Motor neuron (in vitro differentiated cells): ENCODE results near the gene STX1B. TPM values are rescaled to one million over a fixed set of nuclear protein-coding genes. Genes with fewer than 3 reads are reported as not detected.
A peak's percentile ranks its signal among the peaks of the same experiment; 100 is the strongest.

ENCODE experiments used
- ATAC-seq, 8 experiments: fragments of 200-7000 bp; cut with Tn5 transposase; replicated peaks in 6 of 8; 2 replicates each; pipeline ENCODE4 v1.8.0; 2021; ENCODE audit warnings: mild to moderate bottlenecking in 8 of 8, moderate library complexity in 8 of 8
- H3K27ac ChIP-seq, 2 donors: fragments of 250-450 bp; sonication (Bioruptor Pico); 2 replicates each; pipeline ENCODE4 v1.9.0; 2021; ENCODE audit warnings: antibody characterized with exemption in 2 of 2, mild to moderate bottlenecking in 2 of 2, moderate library complexity in 1 of 2
- H3K4me1 ChIP-seq, 2 donors: fragments of 250-450 bp; sonication (Bioruptor Pico); replicated peaks in 1 of 2; 2 replicates each; pipeline ENCODE4 v1.6.1; 2021; ENCODE audit warnings: antibody characterized with exemption in 2 of 2, mild to moderate bottlenecking in 2 of 2, moderate library complexity in 1 of 2
- H3K4me3 ChIP-seq, 5 donors: fragments of 250-450 bp; sonication (Bioruptor Pico); 2 replicates each; pipeline ENCODE4 v1.9.0; 2021; ENCODE audit warnings: antibody characterized with exemption in 5 of 5, mild to moderate bottlenecking in 5 of 5, moderate library complexity in 4 of 5
- whole genome bisulfite sequencing, 10 experiments: fragments of 450-650 bp; shearing (Covaris generic); methylation state at CpG; one replicate each; pipeline ENCODE4 v1.0.0; 2022; 5-methylcytosine and 5-hydroxymethylcytosine counted together
- in situ Hi-C, 9 experiments: fragments of 400-800 bp; cut with MboI; loops; one replicate each; pipeline ENCODE4 v1.15.0; 2021; ENCODE audit warnings: low sequenced_read_pairs in 9 of 9, low pct_unique_long_range_greater_than_20kb in 2 of 9; ENCODE audit not compliant: unreplicated experiment in 9 of 9
- total RNA-seq, 8 experiments: library from RNA; unstranded; fragments of 300-600 nt; gene quantifications; 2 replicates each; pipeline versions ENCODE4 v1.2.3 to v1.2.4, GENCODE V29; 2022

The STX1B gene
- total RNA-seq, 8 experiments from 2014 or later = 0.45 to 20.9 (median 10.0) TPM

GRCh38 chr16:31009120-31009519 lies 1.3 kb downstream of the STX1B start:
- peaks cover 3 to 14% of the 10 kb centered on the region in 2 donors for H3K4me1 ChIP-seq
- no peak for ATAC-seq
- in situ Hi-C loops = loop anchor here in 1 of 9 experiments (25.0 kb wide), 1 partner anchor 428 kb away; the partner anchor contains the start of genes COX6A2 and ZNF843

GRCh38 chr16:31008551-31008950 lies 1.9 kb downstream of the STX1B start:
- in situ Hi-C loops = loop anchor here in 1 of 9 experiments (25.0 kb wide), 1 partner anchor 429 kb away; the partner anchor contains the start of genes COX6A2 and ZNF843
- ATAC-seq = no peak
- Histone ChIP-seq H3K4me3 (no peak overlapping the region), H3K27ac (no peak overlapping the region), H3K4me1 (peaks cover 3 to 14% of the 10 kb centered on the region in 2 donors)
- WGBS, 10 experiments = 40 to 100% (median 96%) methylated on average over 1 to 3 of the region's 5 CpGs; no CpG with 5 or more reads in 6 of the 10 experiments

More at GRCh38 chr16:31009120-31009519, 1.3 kb downstream of the STX1B start:
- peak overlapping the region; percentile 68 to 98 (median 91) for H3K4me3 ChIP-seq
- 33 to 100% (median 77%) methylated on average over 1 to 4 of the region's 7 CpGs; no CpG with 5 or more reads in 3 of the 10 experiments for WGBS, 10 experiments
- no peak overlapping the region for H3K27ac ChIP-seq

- no CpG with 5 or more reads among the region's 6 CpGs for whole genome bisulfite sequencing, 10 experiments
- no peak for ATAC-seq
- Histone ChIP-seq H3K4me1 (peaks cover 3 to 14% of the 10 kb centered on the region in 2 donors), H3K27ac (no peak overlapping the region), H3K4me3 (no peak overlapping the region)
- in situ Hi-C loops = loop anchor here in 1 of 9 experiments (25.0 kb wide), 1 partner anchor 429 kb away; the partner anchor contains the start of genes COX6A2 and ZNF843
Measured at GRCh38 chr16:31008149-31008548, 2.3 kb downstream of the STX1B start.

GRCh38 chr16:31007684-31008083 lies 2.8 kb downstream of the STX1B start:
- Histone ChIP-seq H3K27ac (no peak overlapping the region), H3K4me1 (peaks cover 3 to 14% of the 10 kb centered on the region in 2 donors), H3K4me3 (no peak overlapping the region)
- 54 to 83% (median 60%) methylated on average over 1 to 3 of the region's 6 CpGs; no CpG with 5 or more reads in 5 of the 10 experiments for WGBS, 10 experiments
- in situ Hi-C loops = loop anchor here in 1 of 9 experiments (25.0 kb wide), 1 partner anchor 430 kb away; the partner anchor contains the start of genes COX6A2 and ZNF843
- ATAC-seq = no peak

- no peak overlapping the region for H3K4me3 ChIP-seq
- H3K27ac ChIP-seq = peak overlapping the region; percentile 52 to 83
- 100% methylated on average over 1 to 3 of the region's 8 CpGs; no CpG with 5 or more reads in 4 of the 10 experiments for WGBS, 10 experiments
- in situ Hi-C loops = loop anchor here in 1 of 9 experiments (25.0 kb wide), 1 partner anchor 431 kb away; the partner anchor contains the start of genes COX6A2 and ZNF843
- ATAC-seq = no peak
- H3K4me1 ChIP-seq = peaks cover 8 to 18% of the 10 kb centered on the region in 2 donors
Measured at GRCh38 chr16:31006589-31006988, 3.8 kb downstream of the STX1B start.

- peak in 4 of 8 experiments; percentile 35 to 61 (median 52) for ATAC-seq
- in situ Hi-C loops = loop anchor here in 1 of 9 experiments (25.0 kb wide), 1 partner anchor 431 kb away; the partner anchor contains the start of genes COX6A2 and ZNF843
- no peak overlapping the region for H3K4me3 ChIP-seq
- H3K4me1 ChIP-seq = peaks cover 8 to 18% of the 10 kb centered on the region in 2 donors
- WGBS, 10 experiments = 20 to 40% methylated on average over 1 of the region's 7 CpGs; no CpG with 5 or more reads in 8 of the 10 experiments
- peak overlapping the region; percentile 52 to 83 for H3K27ac ChIP-seq
Measured at GRCh38 chr16:31006086-31006385, 4.4 kb downstream of the STX1B start.

- 32 to 100% (median 76%) methylated on average over 2 to 15 of the region's 16 CpGs for WGBS, 10 experiments
- in situ Hi-C loops = loop anchor here in 1 of 9 experiments (25.0 kb wide), 1 partner anchor 432 kb away; the partner anchor contains the start of genes COX6A2 and ZNF843
Measured at GRCh38 chr16:31005350-31006085, 4.9 kb downstream of the STX1B start.

GRCh38 chr16:31004658-31005057 lies 5.8 kb downstream of the STX1B start:
- in situ Hi-C loops = loop anchor here in 1 of 9 experiments (25.0 kb wide), 1 partner anchor 433 kb away; the partner anchor contains the start of genes COX6A2 and ZNF843
- 0 to 100% (median 70%) methylated on average over 1 to 2 of the region's 2 CpGs; no CpG with 5 or more reads in 5 of the 10 experiments for WGBS, 10 experiments

More at GRCh38 chr16:31005350-31006085, 4.9 kb downstream of the STX1B start:
- Histone ChIP-seq H3K4me3 (no peak overlapping the region), H3K27ac (peak overlapping the region; percentile 52 to 83), H3K4me1 (peaks cover 8 to 15% of the 10 kb centered on the region in 2 donors)
- ATAC-seq = no peak

GRCh38 chr16:31003744-31004143 lies 6.7 kb downstream of the STX1B start:
- 50 to 90% (median 79%) methylated on average over 2 to 5 of the region's 6 CpGs; no CpG with 5 or more reads in 1 of the 10 experiments for WGBS, 10 experiments
- no peak overlapping the region for H3K4me3 ChIP-seq
- H3K27ac ChIP-seq = no peak overlapping the region

More at GRCh38 chr16:31004658-31005057, 5.8 kb downstream of the STX1B start:
- no peak for ATAC-seq
- Histone ChIP-seq H3K4me1 (peaks cover 8 to 15% of the 10 kb centered on the region in 2 donors), H3K4me3 (no peak overlapping the region), H3K27ac (no peak overlapping the region)

GRCh38 chr16:31002862-31003341 lies 7.5 kb downstream of the STX1B start:
- 40 to 100% (median 62%) methylated on average over 1 to 4 of the region's 9 CpGs; no CpG with 5 or more reads in 6 of the 10 experiments for WGBS, 10 experiments
- in situ Hi-C loops = loop anchor here in 1 of 9 experiments (25.0 kb wide), 1 partner anchor 434 kb away; the partner anchor contains the start of genes COX6A2 and ZNF843
- Histone ChIP-seq H3K4me1 (peaks cover 8 to 15% of the 10 kb centered on the region in 2 donors), H3K27ac (no peak overlapping the region), H3K4me3 (no peak overlapping the region)
- ATAC-seq = no peak

More at GRCh38 chr16:31003744-31004143, 6.7 kb downstream of the STX1B start:
- in situ Hi-C loops = loop anchor here in 1 of 9 experiments (25.0 kb wide), 1 partner anchor 434 kb away; the partner anchor contains the start of genes COX6A2 and ZNF843
- H3K4me1 ChIP-seq = peaks cover 8 to 15% of the 10 kb centered on the region in 2 donors
- ATAC-seq = no peak

GRCh38 chr16:31002250-31002700 lies 8.2 kb downstream of the STX1B start:
- in situ Hi-C loops = loop anchor here in 1 of 9 experiments (25.0 kb wide), 1 partner anchor 435 kb away; the partner anchor contains the start of genes COX6A2 and ZNF843
- WGBS, 10 experiments = 38 to 71% (median 69%) methylated on average over 2 to 9 of the region's 10 CpGs; no CpG with 5 or more reads in 5 of the 10 experiments
- ATAC-seq = no peak
- peaks cover 8 to 15% of the 10 kb centered on the region in 2 donors for H3K4me1 ChIP-seq
- no peak overlapping the region for H3K4me3 ChIP-seq
- no peak overlapping the region for H3K27ac ChIP-seq

- Histone ChIP-seq H3K4me1 (peaks cover 13 to 19% of the 10 kb centered on the region in 2 donors), H3K27ac (no peak overlapping the region), H3K4me3 (no peak overlapping the region)
- in situ Hi-C loops = loop anchor here in 1 of 9 experiments (25.0 kb wide), 1 partner anchor 436 kb away; the partner anchor contains the start of genes COX6A2 and ZNF843
- ATAC-seq = no peak
- 60 to 87% (median 78%) methylated on average over 2 to 4 of the region's 16 CpGs; no CpG with 5 or more reads in 6 of the 10 experiments for WGBS, 10 experiments
Measured at GRCh38 chr16:31001507-31002249, 8.8 kb downstream of the STX1B start.
